Mesothelial cell of epicardium (in vitro differentiated cells): Measurements from ENCODE around the gene TANGO6. TPM values are rescaled to one million over a fixed set of nuclear protein-coding genes. Genes with fewer than 3 reads are reported as not detected.

Experiments used
- DNase-seq, 2 experiments: peaks; one replicate each; pipeline ENCODE4 v3.0.0; 2021; ENCODE audit warnings: low spot score in 2 of 2; ENCODE audit not compliant: unreplicated experiment in 2 of 2
- H3K27ac Mint-ChIP-seq: 2 replicates; pipeline ENCODE4 v1.8.0; 2021; ENCODE audit warnings: mixed read lengths
- H3K27me3 Mint-ChIP-seq: 2 replicates; pipeline ENCODE4 v1.8.0; 2021; ENCODE audit warnings: low read depth, mixed read lengths
- H3K36me3 Mint-ChIP-seq: 2 replicates; pipeline ENCODE4 v1.8.0; 2021; ENCODE audit warnings: mixed read lengths
- H3K4me1 Mint-ChIP-seq: 2 replicates; pipeline ENCODE4 v1.8.0; 2021; ENCODE audit warnings: mixed read lengths
- H3K4me3 Mint-ChIP-seq: 2 replicates; pipeline ENCODE4 v1.8.0; 2021; ENCODE audit warnings: mild to moderate bottlenecking, moderate library complexity, mixed read lengths
- H3K9me3 Mint-ChIP-seq: 2 replicates; pipeline ENCODE4 v1.8.0; 2021; ENCODE audit warnings: mixed read lengths
- total RNA-seq: library from RNA; stranded (reverse); gene quantifications from 3 replicates; pipeline ENCODE4 v1.2.1, GENCODE V29; 2021
- TF ChIP-seq, protein P1 (sequence below): fragments of 200-600 bp; sonication (generic); IDR thresholded peaks from one replicate; pipeline ENCODE4 v1.5.0; 2021; ENCODE audit warnings: antibody characterized with exemption; ENCODE audit not compliant: unreplicated experiment

The TANGO6 gene
- total RNA-seq, 1 donor from 2014 or later = 12.8 TPM

DNA sequence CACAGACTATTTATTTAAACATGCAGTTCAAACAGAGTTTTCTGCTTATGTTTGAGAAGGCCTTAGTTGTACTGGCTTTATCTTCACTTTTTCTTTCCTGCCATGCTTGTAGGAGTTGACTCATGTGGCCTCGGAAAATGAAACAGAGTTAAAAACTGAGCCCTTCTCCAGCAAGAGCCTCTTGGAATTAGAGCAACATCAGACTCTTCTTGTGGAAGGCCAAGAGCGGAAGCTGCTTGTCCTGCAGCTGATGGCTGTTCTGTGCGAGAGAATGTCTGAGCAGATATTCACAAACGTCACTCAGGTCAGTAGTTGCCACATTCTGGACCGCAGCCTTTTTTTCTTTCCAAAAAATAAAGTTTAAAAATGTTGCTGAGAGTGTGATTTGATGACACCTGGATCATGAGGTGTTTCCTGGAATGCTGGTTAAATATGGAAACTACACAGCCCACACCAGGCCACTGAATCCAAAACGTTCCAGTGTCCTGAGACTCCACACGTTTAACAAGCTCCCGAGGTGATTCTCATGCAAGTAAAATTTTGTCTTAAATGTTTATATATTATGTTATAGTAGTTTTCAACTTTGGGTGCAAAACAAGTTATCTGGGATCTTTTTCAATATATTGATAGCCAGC is 65.9 kb downstream of the TANGO6 start:
- Mint-ChIP-seq H3K36me3 (peaks cover 4% of the 10 kb centered on the region), H3K4me3 (no peak overlapping the region), H3K27ac (no peak overlapping the region), H3K4me1 (peaks cover 4% of the 10 kb centered on the region), H3K27me3 (no peaks in the 10 kb centered on the region), H3K9me3 (no peaks in the 10 kb centered on the region)
- TF ChIP-seq, protein P1, sequence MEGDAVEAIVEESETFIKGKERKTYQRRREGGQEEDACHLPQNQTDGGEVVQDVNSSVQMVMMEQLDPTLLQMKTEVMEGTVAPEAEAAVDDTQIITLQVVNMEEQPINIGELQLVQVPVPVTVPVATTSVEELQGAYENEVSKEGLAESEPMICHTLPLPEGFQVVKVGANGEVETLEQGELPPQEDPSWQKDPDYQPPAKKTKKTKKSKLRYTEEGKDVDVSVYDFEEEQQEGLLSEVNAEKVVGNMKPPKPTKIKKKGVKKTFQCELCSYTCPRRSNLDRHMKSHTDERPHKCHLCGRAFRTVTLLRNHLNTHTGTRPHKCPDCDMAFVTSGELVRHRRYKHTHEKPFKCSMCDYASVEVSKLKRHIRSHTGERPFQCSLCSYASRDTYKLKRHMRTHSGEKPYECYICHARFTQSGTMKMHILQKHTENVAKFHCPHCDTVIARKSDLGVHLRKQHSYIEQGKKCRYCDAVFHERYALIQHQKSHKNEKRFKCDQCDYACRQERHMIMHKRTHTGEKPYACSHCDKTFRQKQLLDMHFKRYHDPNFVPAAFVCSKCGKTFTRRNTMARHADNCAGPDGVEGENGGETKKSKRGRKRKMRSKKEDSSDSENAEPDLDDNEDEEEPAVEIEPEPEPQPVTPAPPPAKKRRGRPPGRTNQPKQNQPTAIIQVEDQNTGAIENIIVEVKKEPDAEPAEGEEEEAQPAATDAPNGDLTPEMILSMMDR = no peak
- DNase-seq = no peak

- Mint-ChIP-seq H3K4me3 (no peak overlapping the region), H3K27me3 (no peaks in the 10 kb centered on the region), H3K36me3 (peaks cover 4% of the 10 kb centered on the region), H3K27ac (no peak overlapping the region), H3K9me3 (no peaks in the 10 kb centered on the region), H3K4me1 (peaks cover 4% of the 10 kb centered on the region)
- TF ChIP-seq, protein P1 = no peak
- no peak for DNase-seq
Measured at GRCh38 chr16:68910051-68910450, 66.7 kb downstream of the TANGO6 start.

- no peak for DNase-seq
- Mint-ChIP-seq H3K4me1 (no peaks in the 10 kb centered on the region), H3K4me3 (no peak overlapping the region), H3K36me3 (no peaks in the 10 kb centered on the region), H3K9me3 (no peaks in the 10 kb centered on the region), H3K27ac (no peak overlapping the region), H3K27me3 (no peaks in the 10 kb centered on the region)
- TF ChIP-seq, protein P1 = no peak
Measured at GRCh38 chr16:68915589-68915988, 72.3 kb downstream of the TANGO6 start.

DNA sequence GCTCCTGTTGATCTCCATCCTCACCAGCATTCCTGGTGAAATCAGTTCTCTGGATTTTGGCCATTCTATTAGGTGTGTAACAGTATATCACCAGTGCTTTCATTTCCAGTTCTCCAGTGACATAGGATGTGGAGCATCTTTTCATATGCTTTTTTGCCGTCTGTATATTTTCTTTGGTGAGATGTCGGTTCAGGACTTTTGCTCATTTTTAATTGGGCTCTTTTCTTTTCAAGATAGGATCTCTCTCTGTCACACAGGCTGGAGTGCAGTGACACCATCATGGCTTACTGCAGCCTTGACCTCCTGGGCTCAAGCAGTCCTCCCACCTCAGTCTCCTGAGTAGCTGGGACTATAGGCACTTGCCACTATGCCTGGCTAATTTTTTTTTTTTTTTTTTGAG is 74.2 kb downstream of the TANGO6 start:
- no peaks in the 10 kb centered on the region for H3K9me3 Mint-ChIP-seq
- no peak overlapping the region for H3K4me3 Mint-ChIP-seq
- no peaks in the 10 kb centered on the region for H3K4me1 Mint-ChIP-seq
- H3K36me3 Mint-ChIP-seq = peaks cover 2% of the 10 kb centered on the region
- TF ChIP-seq, protein P1 = no peak
- no peak for DNase-seq
- H3K27ac Mint-ChIP-seq = no peak overlapping the region
- H3K27me3 Mint-ChIP-seq = no peaks in the 10 kb centered on the region

DNA sequence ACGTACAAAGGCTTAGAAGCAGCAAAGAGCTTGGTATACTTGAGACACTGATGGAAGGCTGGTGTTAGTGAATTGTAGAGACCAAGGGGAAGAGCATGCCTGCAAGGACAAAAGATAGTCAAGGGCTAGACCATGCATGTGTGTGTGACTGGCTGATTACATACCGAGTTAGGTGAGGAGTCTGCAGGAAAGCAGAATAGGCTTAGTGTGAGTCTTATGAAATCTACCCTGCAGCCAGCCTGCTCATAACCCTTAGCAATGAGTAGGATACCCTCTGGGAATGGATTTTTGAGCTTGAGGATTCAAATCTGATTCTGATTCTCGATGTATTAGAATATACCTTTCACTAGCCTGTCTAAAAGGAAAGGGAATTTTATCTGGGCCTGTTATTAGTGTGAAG is 77.0 kb downstream of the TANGO6 start:
- Mint-ChIP-seq H3K4me3 (no peak overlapping the region), H3K27ac (no peak overlapping the region), H3K27me3 (no peaks in the 10 kb centered on the region), H3K9me3 (no peaks in the 10 kb centered on the region), H3K4me1 (no peaks in the 10 kb centered on the region), H3K36me3 (peaks cover 2% of the 10 kb centered on the region)
- DNase-seq = no peak
- TF ChIP-seq, protein P1 = no peak

DNA sequence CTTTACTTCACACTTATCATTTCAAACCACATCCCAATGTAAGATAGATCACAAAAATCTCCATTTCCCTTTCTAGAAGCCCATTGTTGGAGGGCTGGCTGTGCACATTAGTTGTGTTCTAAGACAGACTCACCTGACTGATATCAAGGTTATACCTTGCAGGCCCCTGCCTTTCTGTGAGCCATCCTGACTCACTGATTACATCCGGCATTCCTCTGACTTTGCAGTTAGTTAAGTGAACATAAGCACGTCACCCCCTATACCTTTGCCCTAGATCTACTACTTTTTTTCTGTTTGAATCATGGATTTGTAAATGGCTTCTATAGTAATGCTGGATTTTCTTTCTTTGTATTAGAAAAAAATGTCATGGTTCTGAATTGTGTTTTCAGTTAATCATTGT is 78.3 kb downstream of the TANGO6 start:
- no peaks in the 10 kb centered on the region for H3K9me3 Mint-ChIP-seq
- no peak overlapping the region for H3K4me3 Mint-ChIP-seq
- no peaks in the 10 kb centered on the region for H3K27me3 Mint-ChIP-seq
- no peaks in the 10 kb centered on the region for H3K4me1 Mint-ChIP-seq
- no peak overlapping the region for H3K27ac Mint-ChIP-seq
- DNase-seq = no peak
- peaks cover 2% of the 10 kb centered on the region for H3K36me3 Mint-ChIP-seq
- TF ChIP-seq, protein P1 = no peak
